GM18508 (cell line): ENCODE measurements around the gene ACAD11.
"Not testable (repeated sequence)": the region's sequence is repeated elsewhere in the genome, so short reads cannot be mapped to it uniquely, and the experiment has no call there.

ENCODE experiments used
- ATAC-seq: cut with Tn5 transposase; IDR thresholded peaks from one replicate; pipeline ENCODE4 v1.9.1; 2021; ENCODE audit warnings: moderate number of reproducible peaks; ENCODE audit not compliant: insufficient read depth, unreplicated experiment

The ACAD11 gene

GRCh38 chr3:132606085-132606484 lies 53.5 kb downstream of the ACAD11 start:
- no peak for ATAC-seq

DNA sequence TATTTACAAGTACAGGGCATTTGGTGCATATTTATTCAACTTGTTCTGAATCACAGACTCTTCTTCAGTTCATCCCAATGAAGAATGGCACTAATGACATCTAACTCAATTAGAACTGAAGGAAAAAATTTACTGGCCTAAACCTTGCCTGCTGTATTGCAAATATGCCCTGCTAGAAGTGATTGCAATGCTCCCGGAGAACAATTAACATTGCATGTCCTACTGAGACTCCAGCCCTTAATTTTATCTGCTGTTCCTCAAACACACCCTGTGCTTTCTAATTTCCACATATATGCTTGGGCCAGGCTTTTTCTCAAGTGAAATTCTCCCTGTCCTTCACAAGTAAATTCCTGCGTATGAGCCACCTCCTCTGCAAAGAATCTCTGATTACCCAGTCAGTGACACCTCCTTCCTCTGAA lies 54.2 kb downstream of the ACAD11 start:
- no peak for ATAC-seq

GRCh38 chr3:132600614-132601013 lies 59.0 kb downstream of the ACAD11 start:
- ATAC-seq, result not testable (repeated sequence)

- ATAC-seq, result no peak
Measured at GRCh38 chr3:132598181-132598580, 61.4 kb downstream of the ACAD11 start.

- no peak for ATAC-seq
Measured at GRCh38 chr3:132597660-132598059, 61.9 kb downstream of the ACAD11 start.

DNA sequence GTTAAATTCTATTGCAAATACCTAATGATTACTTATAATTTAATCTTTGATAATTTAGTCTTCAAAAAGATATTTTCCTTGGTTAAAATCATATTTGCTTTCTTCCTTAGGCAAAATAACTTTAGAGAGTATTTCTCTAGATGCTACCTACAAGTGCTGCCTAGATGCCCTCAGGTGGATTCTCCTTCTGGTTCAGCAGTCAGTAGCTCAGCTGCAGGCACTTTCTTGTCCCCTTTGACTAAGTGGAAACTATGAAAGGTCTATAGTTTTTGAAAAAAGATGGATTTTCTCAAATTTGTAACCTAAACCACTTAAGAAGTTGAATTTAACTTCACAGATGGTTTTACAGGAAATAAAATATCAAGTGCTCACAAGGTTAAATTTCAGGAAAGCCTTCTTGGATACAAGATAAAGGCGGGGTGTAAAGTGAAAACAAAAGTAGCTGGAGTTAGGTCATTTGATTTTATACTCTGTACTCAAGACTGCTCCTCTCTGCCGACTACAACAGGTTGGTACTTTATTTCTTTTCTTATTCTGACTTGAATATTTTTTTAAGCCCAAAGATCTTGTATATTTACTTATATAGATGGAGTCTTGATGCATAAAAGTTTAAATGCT lies 62.7 kb downstream of the ACAD11 start, which contains the start of gene ACKR4:
Gene ACKR4, plus strand, starts transcription at position 455 of the 618 bp plus-strand sequence. CDS start 3,128 bp downstream, outside the sequence.
- no peak for ATAC-seq

- no peak for ATAC-seq
Measured at GRCh38 chr3:132596326-132596725, 63.3 kb downstream of the ACAD11 start.

DNA sequence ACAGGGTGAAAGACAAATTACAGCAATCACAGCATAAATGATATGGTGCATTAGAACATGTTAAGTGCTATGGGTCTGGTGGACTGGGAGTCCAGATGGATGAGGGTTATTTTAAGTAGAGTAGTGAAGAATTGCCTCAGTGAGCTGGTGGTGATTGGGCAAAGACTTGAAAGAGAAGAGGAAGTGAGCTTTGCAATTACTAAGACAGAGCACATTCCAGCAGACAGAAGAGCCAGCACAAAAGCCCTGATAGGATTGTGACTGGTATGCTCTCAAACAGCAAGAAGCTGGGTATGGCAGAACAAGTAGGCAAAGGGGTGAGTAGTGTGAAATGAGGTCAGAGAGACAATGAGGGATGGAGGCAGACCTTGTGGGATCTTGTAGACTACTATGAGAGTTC lies 64.6 kb downstream of the ACAD11 start:
- no peak for ATAC-seq

- no peak for ATAC-seq
Measured at GRCh38 chr3:132594498-132594897, 65.1 kb downstream of the ACAD11 start.

DNA sequence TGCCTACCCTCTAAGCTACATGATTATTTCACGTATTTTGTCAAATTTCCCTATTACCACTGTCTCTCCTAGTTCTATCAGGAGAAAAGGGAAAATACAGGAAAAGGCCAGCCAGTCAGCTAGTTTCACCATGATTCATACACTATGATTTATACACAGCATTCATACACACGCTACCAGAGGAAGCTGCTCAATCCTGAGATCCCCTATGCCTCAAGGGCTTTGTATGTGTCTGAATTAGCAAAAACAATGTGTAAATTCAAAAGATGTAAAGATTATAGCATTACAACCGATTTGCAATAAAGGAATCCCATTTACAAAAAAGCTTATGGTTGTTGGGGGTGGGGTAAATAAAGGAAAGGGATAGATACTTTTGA lies 65.7 kb downstream of the ACAD11 start:
- ATAC-seq, result no peak

DNA sequence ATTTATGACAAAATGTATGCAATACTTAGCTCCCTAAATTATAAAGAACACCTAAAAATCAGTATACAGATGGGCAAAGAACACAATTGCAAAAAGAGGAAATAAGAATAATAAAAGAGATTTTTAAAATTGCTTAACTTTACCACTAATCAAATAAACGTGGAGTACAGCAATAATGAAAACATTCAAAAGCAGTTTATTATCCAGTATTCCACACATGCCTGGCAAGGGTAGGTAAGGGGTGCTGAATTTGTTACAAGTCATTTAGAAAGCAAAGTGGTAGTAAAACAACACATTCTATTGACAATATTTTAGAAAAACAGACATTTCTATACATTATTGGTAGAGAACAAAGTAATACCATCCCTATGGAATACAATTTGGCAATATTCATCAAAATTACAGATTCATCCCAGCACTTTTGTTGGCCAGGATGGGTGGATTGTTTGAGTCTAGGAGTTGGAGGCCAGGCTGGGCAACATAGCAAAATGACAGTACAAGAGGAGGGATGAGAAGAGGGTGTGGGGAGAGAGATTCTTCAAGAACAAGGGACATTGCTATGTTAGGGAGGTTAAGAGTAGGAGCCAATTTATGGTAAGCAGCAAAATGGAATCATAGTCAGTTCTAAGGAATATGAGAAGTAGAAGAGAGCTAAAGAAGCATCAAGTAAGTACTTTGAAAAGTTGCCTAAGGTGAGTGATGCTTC lies 66.2 kb downstream of the ACAD11 start:
- no peak for ATAC-seq

GRCh38 chr3:132592216-132592615 lies 67.4 kb downstream of the ACAD11 start:
- no peak for ATAC-seq

- ATAC-seq, result no peak
Measured at GRCh38 chr3:132587401-132587800, 72.2 kb downstream of the ACAD11 start.

- no peak for ATAC-seq
Measured at GRCh38 chr3:132573797-132574211, 85.8 kb downstream of the ACAD11 start.

DNA sequence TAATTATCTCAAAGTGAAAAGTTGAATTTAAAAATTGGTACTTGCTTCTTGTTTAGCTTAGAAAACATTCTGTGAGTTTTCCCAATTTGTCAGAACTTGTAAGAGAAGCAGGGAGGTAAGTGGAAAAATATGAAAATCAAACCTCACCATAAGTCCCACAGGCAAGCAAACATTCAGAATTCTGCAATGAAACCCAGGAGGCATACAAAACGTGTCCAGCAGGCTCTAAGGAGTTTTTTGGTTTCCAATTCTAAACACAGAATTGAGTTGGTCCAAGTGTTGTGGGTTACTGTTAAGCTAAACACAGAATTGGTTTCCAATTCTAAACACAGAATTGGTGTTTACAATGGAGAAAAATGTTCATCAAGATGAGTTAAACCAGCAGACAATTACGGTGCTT lies 89.6 kb downstream of the ACAD11 start:
- no peak for ATAC-seq

GRCh38 chr3:132569580-132569979 lies 90.0 kb downstream of the ACAD11 start:
- no peak for ATAC-seq

DNA sequence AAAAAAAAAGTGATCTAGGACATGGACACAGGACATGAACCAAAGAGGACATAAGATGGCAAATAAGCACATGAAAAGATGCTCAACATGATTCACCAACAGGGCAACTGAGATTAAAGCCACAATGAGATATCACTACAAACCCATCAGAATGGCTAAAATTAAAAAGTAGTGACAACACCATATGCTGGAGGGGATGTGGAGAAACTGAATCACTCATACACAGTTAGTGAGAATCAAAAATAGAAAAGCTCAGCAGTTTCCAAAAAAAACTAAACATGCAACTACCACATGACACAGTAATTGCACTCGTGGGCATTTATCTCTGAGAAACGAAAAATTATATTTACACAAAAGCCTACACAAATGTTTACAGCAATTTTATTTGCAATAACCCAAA lies 90.5 kb downstream of the ACAD11 start:
- ATAC-seq, result no peak

GRCh38 chr3:132568422-132568821 lies 91.2 kb downstream of the ACAD11 start:
- ATAC-seq, result no peak

DNA sequence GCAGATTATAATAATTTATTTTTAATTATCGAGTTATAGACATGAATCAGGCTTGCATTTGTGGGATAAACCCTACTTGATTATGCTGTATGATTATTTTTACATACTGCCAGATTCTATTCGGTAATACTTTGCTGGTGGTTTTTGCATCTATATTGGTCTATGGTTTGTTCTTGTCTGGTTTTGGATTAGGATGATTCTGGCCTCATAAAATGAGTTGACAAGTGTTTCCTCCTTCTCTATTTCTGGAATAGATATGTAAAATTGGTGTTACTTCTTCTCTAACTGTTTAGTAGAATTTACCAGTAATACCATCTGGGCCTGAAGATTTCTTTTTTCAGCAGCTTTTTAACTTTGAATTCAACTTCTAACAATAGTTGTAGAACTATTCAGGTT lies 95.5 kb downstream of the ACAD11 start:
- ATAC-seq, result no peak

- ATAC-seq, result no peak
Measured at GRCh38 chr3:132563420-132564069, 96.1 kb downstream of the ACAD11 start.

DNA sequence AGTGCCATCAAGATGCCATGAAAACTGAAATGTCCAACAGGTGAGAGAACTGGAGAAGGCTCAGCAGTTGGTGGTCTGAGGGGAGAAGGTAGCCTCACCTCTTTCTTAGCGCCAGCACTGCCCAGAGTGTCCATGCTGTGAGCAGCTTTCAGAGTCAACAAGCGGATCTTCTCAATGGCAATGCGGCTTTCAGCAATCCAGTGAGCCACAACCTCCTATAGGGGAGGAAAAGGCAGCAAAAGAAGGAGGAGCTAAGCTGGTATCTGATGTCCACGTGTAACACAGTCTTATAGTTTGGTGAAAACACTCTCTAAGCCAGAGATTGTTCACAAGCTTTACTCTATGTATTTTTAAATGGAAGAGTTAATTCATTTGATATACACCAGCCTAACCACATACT lies 98.6 kb downstream of the ACAD11 start:
- no peak for ATAC-seq
